Progenitor cell of endocrine pancreas (in vitro differentiated cells): ENCODE data around the gene OAS3. TPM values are rescaled to one million over a fixed set of nuclear protein-coding genes. Genes with fewer than 3 reads are reported as not detected.

Experiments used
- DNase-seq: peaks from one replicate; pipeline ENCODE4 v3.0.0; 2021; ENCODE audit warnings: low spot score; ENCODE audit not compliant: unreplicated experiment
- H3K27ac Mint-ChIP-seq: 2 replicates; pipeline ENCODE4 v1.8.0; 2021; ENCODE audit warnings: mild to moderate bottlenecking, moderate library complexity, mixed read lengths
- H3K27me3 Mint-ChIP-seq: 2 replicates; pipeline ENCODE4 v1.8.0; 2021; ENCODE audit warnings: mixed read lengths
- H3K36me3 Mint-ChIP-seq: 2 replicates; pipeline ENCODE4 v1.8.0; 2022; ENCODE audit warnings: mixed read lengths; ENCODE audit not compliant: insufficient read depth
- H3K4me1 Mint-ChIP-seq: 2 replicates; pipeline ENCODE4 v1.8.0; 2021; ENCODE audit warnings: low read depth, mixed read lengths
- H3K4me3 Mint-ChIP-seq: 2 replicates; pipeline ENCODE4 v1.8.0; 2021; ENCODE audit warnings: low read depth, mild to moderate bottlenecking, moderate library complexity, mixed read lengths
- H3K9me3 Mint-ChIP-seq: 2 replicates; pipeline ENCODE4 v1.8.0; 2021; ENCODE audit warnings: low read depth, mixed read lengths
- total RNA-seq: library from RNA; stranded (reverse); gene quantifications from 2 replicates; pipeline ENCODE4 v1.2.1, GENCODE V29; 2021
- TF ChIP-seq, protein P1 (sequence below): fragments of 200-600 bp; sonication (generic); IDR thresholded peaks from one replicate; pipeline ENCODE4 v1.5.0; 2021; ENCODE audit warnings: antibody characterized with exemption, mild to moderate bottlenecking; ENCODE audit not compliant: unreplicated experiment

The OAS3 gene
- total RNA-seq, 1 donor from 2014 or later, result 1.1 TPM

- Mint-ChIP-seq H3K4me3 (no peak overlapping the region), H3K27me3 (peaks cover 32% of the 10 kb centered on the region), H3K9me3 (no peaks in the 10 kb centered on the region), H3K4me1 (peaks cover 4% of the 10 kb centered on the region), H3K36me3 (no peaks in the 10 kb centered on the region), H3K27ac (no peak overlapping the region)
- TF ChIP-seq, protein P1, sequence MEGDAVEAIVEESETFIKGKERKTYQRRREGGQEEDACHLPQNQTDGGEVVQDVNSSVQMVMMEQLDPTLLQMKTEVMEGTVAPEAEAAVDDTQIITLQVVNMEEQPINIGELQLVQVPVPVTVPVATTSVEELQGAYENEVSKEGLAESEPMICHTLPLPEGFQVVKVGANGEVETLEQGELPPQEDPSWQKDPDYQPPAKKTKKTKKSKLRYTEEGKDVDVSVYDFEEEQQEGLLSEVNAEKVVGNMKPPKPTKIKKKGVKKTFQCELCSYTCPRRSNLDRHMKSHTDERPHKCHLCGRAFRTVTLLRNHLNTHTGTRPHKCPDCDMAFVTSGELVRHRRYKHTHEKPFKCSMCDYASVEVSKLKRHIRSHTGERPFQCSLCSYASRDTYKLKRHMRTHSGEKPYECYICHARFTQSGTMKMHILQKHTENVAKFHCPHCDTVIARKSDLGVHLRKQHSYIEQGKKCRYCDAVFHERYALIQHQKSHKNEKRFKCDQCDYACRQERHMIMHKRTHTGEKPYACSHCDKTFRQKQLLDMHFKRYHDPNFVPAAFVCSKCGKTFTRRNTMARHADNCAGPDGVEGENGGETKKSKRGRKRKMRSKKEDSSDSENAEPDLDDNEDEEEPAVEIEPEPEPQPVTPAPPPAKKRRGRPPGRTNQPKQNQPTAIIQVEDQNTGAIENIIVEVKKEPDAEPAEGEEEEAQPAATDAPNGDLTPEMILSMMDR, result no peak
- DNase-seq, result no peak
Observed at GRCh38 chr12:112942572-112942971, 4.3 kb downstream of the OAS3 start.

DNA sequence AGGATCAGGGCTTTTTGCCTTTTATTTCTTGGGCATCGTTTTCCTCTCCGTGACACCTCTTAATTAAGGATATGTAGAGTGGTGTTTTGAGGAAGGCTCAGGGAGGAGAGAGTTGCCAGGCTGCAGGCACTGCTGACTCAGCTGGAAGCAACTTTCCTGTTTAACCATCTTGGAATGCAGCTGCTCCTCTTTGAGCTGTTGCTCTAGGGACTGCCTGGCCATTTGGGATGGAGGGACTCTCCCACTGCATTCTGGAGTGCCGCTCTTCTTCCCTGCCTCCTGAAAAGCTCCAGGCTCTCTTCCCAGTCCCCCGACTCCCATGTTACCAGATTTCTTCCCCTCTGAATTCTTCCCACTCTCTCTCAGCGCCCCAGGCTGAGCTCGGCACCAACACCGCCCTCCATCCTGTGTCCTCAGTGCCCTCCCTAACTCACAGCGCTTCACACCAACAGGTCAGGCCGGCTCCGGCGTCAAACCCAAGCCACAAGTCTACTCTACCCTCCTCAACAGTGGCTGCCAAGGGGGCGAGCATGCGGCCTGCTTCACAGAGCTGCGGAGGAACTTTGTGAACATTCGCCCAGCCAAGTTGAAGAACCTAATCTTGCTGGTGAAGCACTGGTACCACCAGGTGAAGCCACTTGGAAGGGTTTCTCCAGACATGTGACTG is 5.9 kb downstream of the OAS3 start:
- no peak for DNase-seq
- H3K27ac Mint-ChIP-seq, result no peak overlapping the region

DNA sequence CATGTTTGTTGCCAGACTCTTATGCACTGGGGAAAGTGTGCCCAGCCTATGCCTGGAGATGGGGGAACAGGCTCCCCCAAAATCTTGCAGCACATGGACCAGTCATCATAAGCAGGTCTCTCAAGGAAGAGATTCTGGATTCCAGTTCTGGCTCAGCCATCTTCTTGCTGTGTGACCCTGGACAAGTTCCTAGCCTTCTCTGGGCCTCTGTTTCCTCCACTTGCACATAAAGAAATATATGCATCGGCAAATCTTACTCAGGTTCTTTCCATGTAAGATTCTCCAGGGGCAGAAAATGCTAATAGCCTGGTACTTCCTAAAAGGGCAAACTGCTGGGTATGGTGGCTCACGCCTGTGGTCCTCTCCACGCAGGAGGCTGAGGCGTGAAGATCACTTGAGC is 7.2 kb downstream of the OAS3 start:
- Mint-ChIP-seq H3K4me3 (no peak overlapping the region), H3K9me3 (no peaks in the 10 kb centered on the region), H3K27me3 (peaks cover 7% of the 10 kb centered on the region), H3K4me1 (no peaks in the 10 kb centered on the region), H3K36me3 (no peaks in the 10 kb centered on the region), H3K27ac (no peak overlapping the region)
- TF ChIP-seq, protein P1, result no peak
- no peak for DNase-seq

More for the DNA sequence above, 5.9 kb downstream of the OAS3 start:
- Mint-ChIP-seq H3K4me1 (no peaks in the 10 kb centered on the region), H3K4me3 (no peak overlapping the region), H3K9me3 (no peaks in the 10 kb centered on the region), H3K36me3 (no peaks in the 10 kb centered on the region), H3K27me3 (peaks cover 20% of the 10 kb centered on the region)
- TF ChIP-seq, protein P1, result no peak

- no peaks in the 10 kb centered on the region for H3K36me3 Mint-ChIP-seq
- H3K27ac Mint-ChIP-seq, result no peak overlapping the region
- DNase-seq, result no peak
- no peaks in the 10 kb centered on the region for H3K9me3 Mint-ChIP-seq
- H3K27me3 Mint-ChIP-seq, result peaks cover 5% of the 10 kb centered on the region
- TF ChIP-seq, protein P1, result no peak
- H3K4me1 Mint-ChIP-seq, result no peaks in the 10 kb centered on the region
- no peak overlapping the region for H3K4me3 Mint-ChIP-seq
Observed at GRCh38 chr12:112946236-112947000, 8.1 kb downstream of the OAS3 start.

DNA sequence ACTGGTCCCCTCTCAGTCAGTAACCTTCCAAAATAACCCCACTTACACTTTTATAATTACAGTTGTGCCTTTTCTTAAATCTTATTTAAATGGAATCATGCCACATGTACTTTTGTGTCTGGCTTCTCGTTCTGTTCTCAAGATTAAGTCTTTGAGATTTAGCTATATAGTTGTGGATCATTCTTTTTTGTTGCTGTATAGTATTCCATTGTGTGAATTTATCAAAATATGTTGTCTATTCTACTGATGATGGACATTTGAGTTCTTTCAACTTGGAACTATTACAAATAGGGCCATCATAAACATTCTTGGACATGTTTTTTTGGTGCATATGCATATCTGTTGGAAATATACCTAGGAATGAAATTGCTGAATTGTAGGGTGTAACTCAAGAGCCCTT is 9.0 kb downstream of the OAS3 start:
- Mint-ChIP-seq H3K36me3 (no peaks in the 10 kb centered on the region), H3K27ac (no peak overlapping the region), H3K4me3 (no peak overlapping the region), H3K9me3 (no peaks in the 10 kb centered on the region), H3K27me3 (peaks cover 5% of the 10 kb centered on the region), H3K4me1 (no peaks in the 10 kb centered on the region)
- DNase-seq, result no peak
- TF ChIP-seq, protein P1, result no peak
